ENCODE results near the gene TNXB.
"Not testable (repeated sequence)": the region's sequence is repeated elsewhere in the genome, so short reads cannot be mapped to it uniquely, and the experiment has no call there.

TNXB gene

DNA sequence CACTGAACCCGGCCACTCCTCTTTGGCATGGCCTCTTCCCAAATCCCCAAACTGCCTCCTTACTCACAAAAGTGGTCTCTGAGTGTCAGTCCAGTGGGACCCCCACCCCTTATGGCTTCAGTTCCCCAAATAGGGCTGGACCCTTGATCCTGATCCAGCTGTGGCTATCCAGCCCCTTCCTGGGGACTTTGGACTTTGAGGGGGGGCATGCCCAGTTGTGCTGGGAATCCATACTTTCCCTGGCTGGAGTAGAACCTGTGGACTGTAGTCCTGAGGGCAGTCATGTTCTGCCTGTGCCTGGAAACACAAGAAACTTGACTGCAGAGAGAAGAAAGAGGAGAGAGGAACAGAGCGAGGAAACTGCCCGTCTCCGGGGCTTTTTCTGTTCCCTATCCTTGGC, 104.7 kb downstream of the TNXB start:
- DNase-seq (ENCODE audit: low read depth) = not testable (repeated sequence)

DNA sequence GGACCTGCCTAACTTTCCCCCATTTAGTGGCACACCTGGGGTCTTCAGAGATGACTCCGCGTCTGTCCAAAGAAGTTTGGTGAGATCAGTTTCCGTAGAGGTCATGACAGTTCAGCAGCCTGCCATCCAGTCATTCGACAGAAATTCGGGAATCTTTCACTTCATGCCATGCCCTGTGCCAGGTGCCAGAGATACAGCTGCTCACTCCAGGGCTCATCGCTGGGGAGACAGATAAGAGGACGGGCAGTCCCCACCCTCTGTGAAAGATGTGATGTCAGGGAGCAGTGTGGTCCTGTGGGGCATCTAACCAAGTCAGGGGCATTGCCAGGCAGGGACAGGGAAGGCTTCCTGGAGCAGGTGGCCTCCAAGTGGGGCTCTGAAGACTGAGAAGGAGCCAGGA, 105.8 kb downstream of the TNXB start:
- DNase-seq (ENCODE audit: low read depth) = not testable (repeated sequence)

DNA sequence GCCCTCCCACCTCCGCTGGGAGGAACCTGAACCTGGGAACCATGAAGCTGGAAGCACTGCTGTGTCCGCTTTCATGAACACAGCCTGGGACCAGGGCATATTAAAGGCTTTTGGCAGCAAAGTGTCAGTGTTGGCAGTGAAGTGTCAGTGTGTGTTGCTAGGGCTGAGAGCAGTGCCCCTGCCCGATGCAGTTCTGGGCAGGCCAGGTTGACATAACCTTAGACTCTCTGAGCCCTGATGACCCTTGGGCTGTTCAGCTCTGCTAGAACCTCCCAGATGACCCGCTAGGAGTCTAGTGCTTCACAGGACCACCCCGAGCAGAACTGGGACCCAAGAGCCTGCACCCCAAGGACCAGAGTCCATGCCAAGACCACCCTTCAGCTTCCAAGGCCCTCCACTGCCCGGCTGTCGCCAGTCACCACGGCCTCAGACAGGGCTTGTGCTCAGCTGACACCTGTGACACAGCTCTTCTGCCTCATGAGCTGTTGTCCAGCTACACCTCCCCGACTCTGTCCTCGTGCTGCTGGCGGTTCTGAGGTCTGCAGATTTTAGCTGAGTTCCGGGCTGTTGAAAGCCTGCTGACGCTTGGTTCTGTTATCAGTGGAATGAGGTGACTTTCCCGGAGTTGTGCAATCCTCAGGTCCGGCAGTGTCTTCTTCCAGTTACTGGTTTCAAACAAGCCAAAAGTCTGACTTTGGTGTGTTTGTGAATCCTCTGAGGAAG, 106.4 kb downstream of the TNXB start:
- DNase-seq (ENCODE audit: low read depth) = not testable (repeated sequence)

DNA sequence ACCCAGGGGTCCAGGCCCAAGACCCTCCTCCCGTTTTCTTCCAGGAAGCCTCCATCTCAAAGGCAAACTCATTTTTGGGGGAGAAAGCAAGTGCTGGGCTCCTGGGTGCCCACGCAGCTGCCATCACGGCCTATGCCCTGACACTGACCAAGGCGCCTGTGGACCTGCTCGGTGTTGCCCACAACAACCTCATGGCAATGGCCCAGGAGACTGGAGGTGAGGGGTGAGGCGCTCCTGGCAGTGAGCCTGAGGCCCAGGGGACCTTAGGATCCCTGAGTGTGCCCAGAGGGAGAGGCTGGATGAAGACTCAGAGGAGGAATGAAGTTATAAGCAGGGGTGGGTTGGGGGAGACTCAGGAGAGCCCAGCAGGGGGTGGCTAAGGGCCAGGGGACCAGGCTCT, 112.8 kb downstream of the TNXB start:
- not testable (repeated sequence) for DNase-seq (ENCODE audit: low read depth)

DNA sequence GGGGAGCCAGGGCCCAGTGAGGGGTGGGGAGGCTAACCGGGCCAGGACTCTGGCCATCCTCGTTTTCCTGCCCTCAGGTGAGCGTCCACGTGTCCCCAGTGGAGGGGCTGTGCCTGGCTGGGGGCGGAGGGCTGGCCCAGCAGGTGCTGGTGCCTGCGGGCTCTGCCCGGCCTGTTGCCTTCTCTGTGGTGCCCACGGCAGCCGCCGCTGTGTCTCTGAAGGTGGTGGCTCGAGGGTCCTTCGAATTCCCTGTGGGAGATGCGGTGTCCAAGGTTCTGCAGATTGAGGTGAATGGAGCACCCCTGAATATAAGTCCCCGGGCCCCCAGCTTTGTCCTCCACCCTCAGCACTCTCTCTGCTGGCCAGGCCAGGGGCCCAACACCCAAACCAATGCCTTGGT, 114.7 kb downstream of the TNXB start:
- DNase-seq (ENCODE audit: low read depth) = not testable (repeated sequence)
